ENCODE results near the gene HOMEZ. TPM values are rescaled to one million over a fixed set of nuclear protein-coding genes. Genes with fewer than 3 reads are reported as not detected.

The HOMEZ gene
- total and polyA plus RNA-seq, 2 experiments from 2014 or later = 5.3 to 7.9 TPM

DNA sequence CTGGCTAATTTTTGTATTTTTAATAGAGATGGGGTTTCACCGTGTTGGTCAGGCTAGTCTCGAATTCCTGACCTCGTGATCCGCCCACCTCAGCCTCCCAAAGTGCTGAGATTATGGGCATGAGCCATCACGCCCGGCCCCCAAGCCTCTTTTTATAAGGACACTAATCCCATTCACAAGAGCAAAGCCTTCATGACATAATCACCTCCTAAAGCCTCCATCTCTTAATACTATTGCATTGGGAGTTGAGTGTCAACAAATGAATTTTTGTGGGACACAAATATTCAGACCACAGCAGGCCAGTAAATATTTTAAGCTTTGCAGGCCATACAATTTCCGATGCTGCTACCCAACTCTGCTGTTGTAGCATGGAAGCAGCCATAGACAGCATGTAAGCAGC, 37.3 kb downstream of the HOMEZ start:
- no peaks in the 10 kb centered on the region for H4K20me1 ChIP-seq (replicated peaks; ENCODE audit: insufficient read depth)
- Mint-ChIP-seq H3K4me3 (no peak overlapping the region), H3K27ac (no peak overlapping the region), H3K9me3 (no peaks in the 10 kb centered on the region), H3K4me1 (peaks cover 43% of the 10 kb centered on the region), H3K36me3 (ENCODE audit: low read depth) (no peaks in the 10 kb centered on the region), H3K27me3 (ENCODE audit: insufficient read depth, low read depth, poor library complexity) (peaks cover 4% of the 10 kb centered on the region)
- H3F3A ChIP-seq (replicated peaks; ENCODE audit: low read depth) = no peaks in the 10 kb centered on the region
- H3K36me3 ChIP-seq (ENCODE audit: insufficient read depth) = no peaks in the 10 kb centered on the region
- no peak overlapping the region for H3K4me3 ChIP-seq
- H3K4me2 ChIP-seq = no peak overlapping the region
- no peak for TF ChIP-seq ZNF114 (CRISPR knock-in tag; IDR thresholded peaks at IDR 0.05)
- no peak for TF ChIP-seq JUNB (IDR thresholded peaks at IDR 0.05; ENCODE audit: unreplicated experiment)
- TF ChIP-seq EZH2 (IDR thresholded peaks at IDR 0.05; ENCODE audit: low read depth, unreplicated experiment) = no peak
- TF ChIP-seq, protein P1, sequence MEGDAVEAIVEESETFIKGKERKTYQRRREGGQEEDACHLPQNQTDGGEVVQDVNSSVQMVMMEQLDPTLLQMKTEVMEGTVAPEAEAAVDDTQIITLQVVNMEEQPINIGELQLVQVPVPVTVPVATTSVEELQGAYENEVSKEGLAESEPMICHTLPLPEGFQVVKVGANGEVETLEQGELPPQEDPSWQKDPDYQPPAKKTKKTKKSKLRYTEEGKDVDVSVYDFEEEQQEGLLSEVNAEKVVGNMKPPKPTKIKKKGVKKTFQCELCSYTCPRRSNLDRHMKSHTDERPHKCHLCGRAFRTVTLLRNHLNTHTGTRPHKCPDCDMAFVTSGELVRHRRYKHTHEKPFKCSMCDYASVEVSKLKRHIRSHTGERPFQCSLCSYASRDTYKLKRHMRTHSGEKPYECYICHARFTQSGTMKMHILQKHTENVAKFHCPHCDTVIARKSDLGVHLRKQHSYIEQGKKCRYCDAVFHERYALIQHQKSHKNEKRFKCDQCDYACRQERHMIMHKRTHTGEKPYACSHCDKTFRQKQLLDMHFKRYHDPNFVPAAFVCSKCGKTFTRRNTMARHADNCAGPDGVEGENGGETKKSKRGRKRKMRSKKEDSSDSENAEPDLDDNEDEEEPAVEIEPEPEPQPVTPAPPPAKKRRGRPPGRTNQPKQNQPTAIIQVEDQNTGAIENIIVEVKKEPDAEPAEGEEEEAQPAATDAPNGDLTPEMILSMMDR (conservative IDR thresholded peaks at IDR 0.05; ENCODE audit: low read depth in 2 of 2) = no peak
- TF ChIP-seq ZNF331 (CRISPR knock-in tag; IDR thresholded peaks at IDR 0.05; ENCODE audit: low read depth) = no peak
- TF ChIP-seq ZNF462 (CRISPR knock-in tag; IDR thresholded peaks at IDR 0.05) = no peak
- TF ChIP-seq, protein P2, sequence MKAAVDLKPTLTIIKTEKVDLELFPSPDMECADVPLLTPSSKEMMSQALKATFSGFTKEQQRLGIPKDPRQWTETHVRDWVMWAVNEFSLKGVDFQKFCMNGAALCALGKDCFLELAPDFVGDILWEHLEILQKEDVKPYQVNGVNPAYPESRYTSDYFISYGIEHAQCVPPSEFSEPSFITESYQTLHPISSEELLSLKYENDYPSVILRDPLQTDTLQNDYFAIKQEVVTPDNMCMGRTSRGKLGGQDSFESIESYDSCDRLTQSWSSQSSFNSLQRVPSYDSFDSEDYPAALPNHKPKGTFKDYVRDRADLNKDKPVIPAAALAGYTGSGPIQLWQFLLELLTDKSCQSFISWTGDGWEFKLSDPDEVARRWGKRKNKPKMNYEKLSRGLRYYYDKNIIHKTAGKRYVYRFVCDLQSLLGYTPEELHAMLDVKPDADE (IDR thresholded peaks at IDR 0.05) = no peak
- DNase-seq (ENCODE audit: low spot score) = no peak
- H3K27me3 ChIP-seq (ENCODE audit: insufficient read depth) = no peaks in the 10 kb centered on the region
- H3K79me2 ChIP-seq (replicated peaks; ENCODE audit: insufficient read depth) = no peaks in the 10 kb centered on the region
- no peak overlapping the region for H2AFZ ChIP-seq
- ATAC-seq = no peak
- H3K4me1 ChIP-seq (ENCODE audit: insufficient read depth) = peaks cover 29% of the 10 kb centered on the region
- no peaks in the 10 kb centered on the region for H3K9me2 ChIP-seq (ENCODE audit: insufficient read depth)
- H3K27ac ChIP-seq (ENCODE audit: low read depth) = no peak overlapping the region
